Choroid plexus epithelial cell (primary cell): ENCODE data around the gene TYW5.

ENCODE experiments used
- DNase-seq: peaks from one replicate; pipeline ENCODE4 v3.0.0-alpha.2; 2010; ENCODE audit warnings: low read depth
- H3K4me3 ChIP-seq: 2 replicates; pipeline ENCODE4 v1.5.1; 2011; ENCODE audit warnings: low read depth, mild to moderate bottlenecking, control low read depth, low read length, moderate library complexity
- CTCF ChIP-seq: conservative IDR thresholded peaks from 2 replicates; pipeline ENCODE4 v1.5.1; 2011; ENCODE audit warnings: low read depth, mild to moderate bottlenecking, control low read depth, inconsistent platforms, low read length, moderate library complexity

The TYW5 gene

GRCh38 chr2:199992296-199992695, 37.0 kb upstream of the TYW5 start:
- H3K4me3 ChIP-seq: no peak overlapping the region
- no peak for DNase-seq
- TF ChIP-seq CTCF: no peak

GRCh38 chr2:199991691-199992090, 36.4 kb upstream of the TYW5 start:
- TF ChIP-seq CTCF: no peak
- DNase-seq: no peak
- no peak overlapping the region for H3K4me3 ChIP-seq

GRCh38 chr2:199989822-199990221, 34.5 kb upstream of the TYW5 start:
- no peak for DNase-seq

GRCh38 chr2:199988151-199988550, 32.9 kb upstream of the TYW5 start:
- no peak for TF ChIP-seq CTCF
- DNase-seq: peak; percentile 76
- H3K4me3 ChIP-seq: peak overlapping the region; percentile 17

More at GRCh38 chr2:199989822-199990221, 34.5 kb upstream of the TYW5 start:
- TF ChIP-seq CTCF: no peak
- no peak overlapping the region for H3K4me3 ChIP-seq

GRCh38 chr2:199987586-199987985, 32.3 kb upstream of the TYW5 start:
- TF ChIP-seq CTCF: no peak
- no peak overlapping the region for H3K4me3 ChIP-seq
- peak; percentile 27 for DNase-seq

- TF ChIP-seq CTCF: peak; percentile 96
- no peak overlapping the region for H3K4me3 ChIP-seq
- peak; percentile 90 for DNase-seq
These were observed 30.4 kb upstream of the TYW5 start for GRCh38 chr2:199985625-199986207.

- H3K4me3 ChIP-seq: no peak overlapping the region
- no peak for TF ChIP-seq CTCF
- no peak for DNase-seq
These were observed 29.5 kb upstream of the TYW5 start for GRCh38 chr2:199984755-199985154.
